Epithelial cell of prostate (primary cell): ENCODE data around the gene SUPV3L1.
"Not testable (repeated sequence)": the region's sequence is repeated elsewhere in the genome, so short reads cannot be mapped to it uniquely, and the experiment has no call there.

ENCODE experiments used
- DNase-seq: peaks from one replicate; pipeline ENCODE4 v3.0.0-alpha.2; 2011; ENCODE audit warnings: low read depth, low spot score
- H3K27ac ChIP-seq: fragments of 450-650 bp; 2 replicates; pipeline ENCODE4 v1.5.1; 2017; ENCODE audit warnings: mild to moderate bottlenecking

SUPV3L1 gene

DNA sequence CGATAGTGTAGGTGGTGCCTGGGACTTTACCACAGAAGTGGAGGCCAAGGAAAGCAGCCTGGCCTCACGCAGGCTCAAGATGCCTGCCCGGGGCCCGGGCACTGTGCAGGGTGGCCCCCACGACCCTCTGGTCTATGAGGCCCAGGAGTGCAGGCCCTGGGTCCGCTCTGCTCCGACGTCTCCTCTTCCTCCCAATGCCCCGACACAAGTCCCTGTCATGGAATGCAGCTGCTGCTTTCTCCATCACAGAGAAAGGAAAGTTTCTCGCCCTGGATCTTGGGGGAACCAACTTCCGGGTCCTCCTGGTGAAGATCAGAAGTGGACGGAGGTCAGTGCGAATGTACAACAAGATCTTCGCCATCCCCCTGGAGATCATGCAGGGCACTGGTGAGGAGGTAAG, 70.0 kb downstream of the SUPV3L1 start:
- DNase-seq: no peak
- no peak overlapping the region for H3K27ac ChIP-seq

GRCh38 chr10:69251417-69251816, 71.4 kb downstream of the SUPV3L1 start:
- H3K27ac ChIP-seq, DNase-seq: not testable (repeated sequence)

DNA sequence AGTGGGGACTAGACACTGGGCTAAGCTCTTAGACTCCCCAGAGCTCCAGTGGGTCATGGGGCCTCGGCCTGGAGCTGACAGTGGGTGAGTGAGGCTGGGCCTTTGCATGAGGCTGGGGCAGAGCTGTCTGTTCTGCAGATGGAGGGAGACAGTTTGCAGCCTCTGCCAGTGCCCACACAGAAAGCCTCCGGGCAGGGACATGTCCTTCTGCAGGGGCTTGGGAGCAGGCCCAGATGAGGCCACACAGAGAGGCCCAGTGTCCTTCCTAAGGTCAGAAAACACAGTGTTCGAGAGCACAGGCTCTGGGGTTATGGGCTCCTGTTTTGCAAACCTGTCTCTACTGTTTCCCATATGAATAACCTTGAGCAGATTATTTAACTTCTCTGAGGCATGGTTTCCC, 73.1 kb downstream of the SUPV3L1 start:
- DNase-seq: no peak
- H3K27ac ChIP-seq: no peak overlapping the region

DNA sequence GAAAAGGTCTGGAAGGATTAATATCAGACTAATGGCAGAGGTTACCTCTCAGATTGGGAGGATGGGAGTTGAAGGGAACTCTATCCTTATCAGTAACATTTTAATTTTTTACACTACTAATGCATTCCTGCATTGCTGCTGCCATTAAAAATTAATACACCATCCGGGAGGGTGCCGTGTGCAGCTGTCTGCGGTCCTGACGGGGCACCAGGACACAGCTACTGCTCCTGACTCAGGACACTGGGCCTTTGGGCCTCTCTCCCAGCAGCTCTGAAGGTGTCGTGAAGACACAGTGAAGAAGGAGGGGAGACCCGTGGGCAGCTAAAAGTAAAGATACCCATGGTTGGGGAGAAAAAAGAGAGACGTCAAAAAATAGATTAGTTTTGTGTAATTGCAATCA, 74.8 kb downstream of the SUPV3L1 start:
- H3K27ac ChIP-seq: no peak overlapping the region
- no peak for DNase-seq
